Measurements from ENCODE around the gene UBE2Z.
"Not testable (repeated sequence)": the region's sequence is repeated elsewhere in the genome, so short reads cannot be mapped to it uniquely, and the experiment has no call there.

The UBE2Z gene

GRCh38 chr17:48905987-48906515 is 2.2 kb upstream of the UBE2Z start:
- DNase-seq: no peak

- no peak for DNase-seq
Measured at GRCh38 chr17:48907713-48908046, 527 bp upstream of the UBE2Z start.

- DNase-seq: peak; percentile 77
Measured at GRCh38 chr17:48908853-48909394, 717 bp downstream of the UBE2Z start.

GRCh38 chr17:48909783-48910182 is 1.6 kb downstream of the UBE2Z start:
- no peak for DNase-seq

- DNase-seq: no peak
Measured at GRCh38 chr17:48910370-48910769, 2.2 kb downstream of the UBE2Z start.

GRCh38 chr17:48912476-48912875 is 4.3 kb downstream of the UBE2Z start:
- no peak for DNase-seq

GRCh38 chr17:48915459-48916282 is 7.5 kb downstream of the UBE2Z start:
- DNase-seq: no peak

GRCh38 chr17:48925251-48925990 is 17.2 kb downstream of the UBE2Z start:
- DNase-seq: no peak

GRCh38 chr17:48925991-48926342 is 17.8 kb downstream of the UBE2Z start:
- no peak for DNase-seq

GRCh38 chr17:48927978-48928745 is 20.0 kb downstream of the UBE2Z start:
- no peak for DNase-seq

GRCh38 chr17:48928876-48929811 is 20.9 kb downstream of the UBE2Z start:
- DNase-seq: no peak

GRCh38 chr17:48929812-48930165 is 21.6 kb downstream of the UBE2Z start:
- DNase-seq: no peak

GRCh38 chr17:48930435-48930873 is 22.2 kb downstream of the UBE2Z start:
- no peak for DNase-seq

GRCh38 chr17:48933035-48933434 is 24.8 kb downstream of the UBE2Z start:
- DNase-seq: no peak

GRCh38 chr17:48944515-48945260 is 36.5 kb downstream of the UBE2Z start, which contains the start of gene SNF8:
SNF8 (minus strand) TSS chr17:48944842; CDS start chr17:48944734, 108 bp downstream.
- peak; percentile 77 for DNase-seq

GRCh38 chr17:48945261-48945651 is 37.0 kb downstream of the UBE2Z start:
- not testable (repeated sequence) for DNase-seq

GRCh38 chr17:48951572-48951971 is 43.4 kb downstream of the UBE2Z start:
- DNase-seq: no peak

GRCh38 chr17:48952904-48953303 is 44.7 kb downstream of the UBE2Z start:
- DNase-seq: no peak

GRCh38 chr17:48954300-48954755 is 46.1 kb downstream of the UBE2Z start:
- no peak for DNase-seq

- no peak for DNase-seq
Measured at GRCh38 chr17:48960834-48961515, 52.8 kb downstream of the UBE2Z start.
